Measurements from ENCODE around the gene ENTHD1.

DNA sequence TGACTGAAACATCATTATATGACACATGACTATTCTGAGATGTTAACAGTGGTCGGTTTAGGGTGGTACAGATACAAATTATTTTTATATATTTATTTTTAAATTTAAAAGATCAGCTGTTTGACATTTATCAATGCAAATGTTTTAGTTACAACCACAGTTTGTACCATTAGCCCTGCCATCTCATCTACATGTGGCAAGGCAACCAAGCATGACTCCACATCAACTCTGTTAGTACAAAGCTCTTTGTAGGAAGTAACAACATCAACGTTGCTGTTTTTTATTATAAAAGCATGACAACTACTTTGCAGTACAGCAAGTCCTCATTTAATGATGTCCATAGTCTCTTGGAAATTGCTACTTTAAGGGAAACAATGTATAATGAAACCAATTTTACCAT, 40.8 kb downstream of the ENTHD1 start:
- TF ChIP-seq, protein P1, sequence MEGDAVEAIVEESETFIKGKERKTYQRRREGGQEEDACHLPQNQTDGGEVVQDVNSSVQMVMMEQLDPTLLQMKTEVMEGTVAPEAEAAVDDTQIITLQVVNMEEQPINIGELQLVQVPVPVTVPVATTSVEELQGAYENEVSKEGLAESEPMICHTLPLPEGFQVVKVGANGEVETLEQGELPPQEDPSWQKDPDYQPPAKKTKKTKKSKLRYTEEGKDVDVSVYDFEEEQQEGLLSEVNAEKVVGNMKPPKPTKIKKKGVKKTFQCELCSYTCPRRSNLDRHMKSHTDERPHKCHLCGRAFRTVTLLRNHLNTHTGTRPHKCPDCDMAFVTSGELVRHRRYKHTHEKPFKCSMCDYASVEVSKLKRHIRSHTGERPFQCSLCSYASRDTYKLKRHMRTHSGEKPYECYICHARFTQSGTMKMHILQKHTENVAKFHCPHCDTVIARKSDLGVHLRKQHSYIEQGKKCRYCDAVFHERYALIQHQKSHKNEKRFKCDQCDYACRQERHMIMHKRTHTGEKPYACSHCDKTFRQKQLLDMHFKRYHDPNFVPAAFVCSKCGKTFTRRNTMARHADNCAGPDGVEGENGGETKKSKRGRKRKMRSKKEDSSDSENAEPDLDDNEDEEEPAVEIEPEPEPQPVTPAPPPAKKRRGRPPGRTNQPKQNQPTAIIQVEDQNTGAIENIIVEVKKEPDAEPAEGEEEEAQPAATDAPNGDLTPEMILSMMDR (IDR thresholded peaks at IDR 0.05): no peak
- TF ChIP-seq POLR2AphosphoS5 (IDR thresholded peaks at IDR 0.05) (no peak), POLR2A (IDR thresholded peaks at IDR 0.05) (no peak), EP300 (IDR thresholded peaks at IDR 0.05) (no peak)

Measured in stomach (tissue), 4 donors.